DOHH2 (cell line): ENCODE results near the gene OSTF1.

ENCODE experiments used
- H3F3A ChIP-seq: fragments of 200-600 bp; sonication (generic), shearing (Covaris generic); 2 replicates; pipeline ENCODE4 v1.6.0; 2016; ENCODE audit warnings: antibody characterized with exemption, mild to moderate bottlenecking; ENCODE audit not compliant: control insufficient read depth, insufficient read depth
- H3K27ac ChIP-seq: fragments of 200-600 bp; sonication (generic); 2 replicates; pipeline ENCODE4 v1.5.1; 2014; ENCODE audit warnings: low read depth, mild to moderate bottlenecking, low read length, moderate library complexity
- H3K27me3 ChIP-seq: fragments of 200-600 bp; sonication (generic); 2 replicates; pipeline ENCODE4 v1.6.1; 2014; ENCODE audit warnings: mild to moderate bottlenecking, low read length, mixed read lengths; ENCODE audit not compliant: control insufficient read depth
- H3K36me3 ChIP-seq: fragments of 200-600 bp; sonication (generic); 2 replicates; pipeline ENCODE4 v1.6.1; 2014; ENCODE audit warnings: mild to moderate bottlenecking, low read length, moderate library complexity, mixed read lengths; ENCODE audit not compliant: control insufficient read depth
- H3K4me1 ChIP-seq: fragments of 200-600 bp; sonication (generic); 2 replicates; pipeline ENCODE4 v1.6.1; 2014; ENCODE audit warnings: mild to moderate bottlenecking, low read length, mixed read lengths; ENCODE audit not compliant: control insufficient read depth
- H3K4me2 ChIP-seq: fragments of 200-600 bp; sonication (generic); 2 replicates; pipeline ENCODE4 v1.6.0; 2014; ENCODE audit warnings: mild to moderate bottlenecking, low read length, moderate library complexity
- H3K4me3 ChIP-seq: fragments of 200-600 bp; sonication (generic); 2 replicates; pipeline ENCODE4 v1.5.1; 2014; ENCODE audit warnings: mild to moderate bottlenecking, low read length, mixed read lengths
- H3K79me2 ChIP-seq: fragments of 200-600 bp; sonication (generic); 2 replicates; pipeline ENCODE4 v1.6.1; 2014; ENCODE audit warnings: mild to moderate bottlenecking, low read length, mixed read lengths; ENCODE audit not compliant: control insufficient read depth
- H3K9me2 ChIP-seq: fragments of 200-600 bp; sonication (generic); replicated peaks from 2 replicates; pipeline ENCODE4 v1.6.1; 2014; ENCODE audit warnings: mild to moderate bottlenecking, low read length, mixed read lengths; ENCODE audit not compliant: control insufficient read depth
- H3K9me3 ChIP-seq: fragments of 200-600 bp; sonication (generic); 2 replicates; pipeline ENCODE4 v1.6.1; 2014; ENCODE audit warnings: antibody characterized with exemption, low read length, mixed read lengths; ENCODE audit not compliant: control insufficient read depth, insufficient read depth
- H4K20me1 ChIP-seq: fragments of 200-600 bp; sonication (generic); 2 replicates; pipeline ENCODE4 v1.6.0; 2014; ENCODE audit warnings: low read depth, mild to moderate bottlenecking, antibody characterized with exemption, low read length, moderate library complexity; ENCODE audit not compliant: control insufficient read depth, insufficient read depth
- CTCF ChIP-seq: fragments of 200-600 bp; sonication (generic); IDR thresholded peaks from one replicate; pipeline ENCODE4 v1.5.1; 2014; ENCODE audit warnings: antibody characterized with exemption, mild to moderate bottlenecking, low read depth, low read length; ENCODE audit not compliant: poor library complexity, severe bottlenecking
- EZH2phosphoT487 ChIP-seq: fragments of 200-600 bp; sonication (generic); IDR thresholded peaks from 2 replicates; pipeline ENCODE4 v1.6.1; 2017; ENCODE audit warnings: borderline replicate concordance, mild to moderate bottlenecking, antibody characterized with exemption, low read length, moderate library complexity, mixed read lengths

The OSTF1 gene

GRCh38 chr9:75065510-75065909 is 22.8 kb upstream of the OSTF1 start:
- Histone ChIP-seq H4K20me1 (no peaks in the 10 kb centered on the region), H3K27ac (no peak overlapping the region), H3K4me1 (no peaks in the 10 kb centered on the region), H3K4me3 (no peak overlapping the region), H3K4me2 (no peak overlapping the region), H3K9me3 (no peaks in the 10 kb centered on the region), H3K27me3 (no peaks in the 10 kb centered on the region), H3K36me3 (no peaks in the 10 kb centered on the region), H3K9me2 (no peaks in the 10 kb centered on the region), H3K79me2 (no peaks in the 10 kb centered on the region), H3F3A (no peaks in the 10 kb centered on the region)
- TF ChIP-seq EZH2phosphoT487: no peak
- no peak for TF ChIP-seq CTCF

GRCh38 chr9:75067894-75068293 is 20.4 kb upstream of the OSTF1 start:
- H3K9me3 ChIP-seq: no peaks in the 10 kb centered on the region
- no peak for TF ChIP-seq EZH2phosphoT487
- no peak for TF ChIP-seq CTCF
- no peak overlapping the region for H3K27ac ChIP-seq
- no peaks in the 10 kb centered on the region for H3K79me2 ChIP-seq
- no peaks in the 10 kb centered on the region for H3K9me2 ChIP-seq
- no peaks in the 10 kb centered on the region for H3K27me3 ChIP-seq
- H3F3A ChIP-seq: no peaks in the 10 kb centered on the region
- no peaks in the 10 kb centered on the region for H4K20me1 ChIP-seq
- H3K4me1 ChIP-seq: peaks cover 5% of the 10 kb centered on the region
- H3K36me3 ChIP-seq: no peaks in the 10 kb centered on the region
- H3K4me3 ChIP-seq: no peak overlapping the region
- no peak overlapping the region for H3K4me2 ChIP-seq

- Histone ChIP-seq H3F3A (no peaks in the 10 kb centered on the region), H3K4me3 (no peak overlapping the region), H3K4me2 (no peak overlapping the region), H3K4me1 (peaks cover 5% of the 10 kb centered on the region), H3K9me3 (no peaks in the 10 kb centered on the region), H3K79me2 (no peaks in the 10 kb centered on the region), H3K36me3 (no peaks in the 10 kb centered on the region), H4K20me1 (no peaks in the 10 kb centered on the region), H3K27me3 (no peaks in the 10 kb centered on the region), H3K9me2 (no peaks in the 10 kb centered on the region), H3K27ac (no peak overlapping the region)
- TF ChIP-seq EZH2phosphoT487: no peak
- no peak for TF ChIP-seq CTCF
Observed at GRCh38 chr9:75069171-75069570, 19.1 kb upstream of the OSTF1 start.

GRCh38 chr9:75071530-75072122 is 16.7 kb upstream of the OSTF1 start:
- H3K4me2 ChIP-seq: no peak overlapping the region
- H3K9me2 ChIP-seq: no peaks in the 10 kb centered on the region
- H3K27me3 ChIP-seq: no peaks in the 10 kb centered on the region
- TF ChIP-seq EZH2phosphoT487: no peak
- no peak for TF ChIP-seq CTCF
- H3K4me1 ChIP-seq: peaks cover 5% of the 10 kb centered on the region
- no peaks in the 10 kb centered on the region for H3K9me3 ChIP-seq
- no peaks in the 10 kb centered on the region for H3F3A ChIP-seq
- H3K36me3 ChIP-seq: no peaks in the 10 kb centered on the region
- H3K4me3 ChIP-seq: no peak overlapping the region
- H3K79me2 ChIP-seq: no peaks in the 10 kb centered on the region
- no peaks in the 10 kb centered on the region for H4K20me1 ChIP-seq
- H3K27ac ChIP-seq: no peak overlapping the region
